Esophagus muscularis mucosa (tissue), 4 donors: ENCODE results near the gene TMEM240. TPM values are rescaled to one million over a fixed set of nuclear protein-coding genes. Genes with fewer than 3 reads are reported as not detected.

ENCODE experiments used
- DNase-seq: peaks from one replicate; pipeline ENCODE4 v3.0.0-alpha.2; 2017; ENCODE audit errors: extremely low spot score
- H3K27ac ChIP-seq, 4 donors: fragments of 200-600 bp; sonication (generic); replicated peaks in 1 of 4; 1 replicate in 3 of 4; 2 replicates in 1 of 4; pipeline ENCODE4 v1.5.1; 2016 to 2019; ENCODE audit warnings: mild to moderate bottlenecking in 1 of 4
- H3K27me3 ChIP-seq, 4 donors: fragments of 200-600 bp; sonication (generic); one replicate each; pipeline versions ENCODE4 v1.5.1 to v1.6.0; 2016 to 2019
- H3K36me3 ChIP-seq, 4 donors: fragments of 200-600 bp; sonication (generic); one replicate each; pipeline ENCODE4 v1.5.1; 2016 to 2019
- H3K4me1 ChIP-seq, 4 donors: fragments of 200-600 bp; sonication (generic); one replicate each; pipeline ENCODE4 v1.5.1; 2016 to 2019
- H3K4me3 ChIP-seq, 4 donors: fragments of 200-600 bp; sonication (generic); 1 replicate in 2 of 4; 2 replicates in 2 of 4; pipeline ENCODE4 v1.5.1; 2016 to 2019; ENCODE audit warnings: mild to moderate bottlenecking in 4 of 4, moderate library complexity in 1 of 4
- H3K9me3 ChIP-seq, 4 donors: fragments of 200-600 bp; sonication (generic); 1 replicate in 3 of 4; 2 replicates in 1 of 4; pipeline ENCODE4 v1.5.1; 2016 to 2019
- CTCF ChIP-seq, 3 experiments: fragments of 200-600 bp in 2 of 3; fragments of 450-650 bp in 1 of 3; sonication (generic) in 2 of 3; IDR thresholded peaks; one replicate each; pipeline ENCODE4 v1.5.1; 2017 to 2019; ENCODE audit warnings: antibody characterized with exemption in 3 of 3, mild to moderate bottlenecking in 2 of 3, moderate library complexity in 1 of 3
- EP300 ChIP-seq: sonication (generic); formaldehyde crosslinking; IDR thresholded peaks from one replicate; pipeline ENCODE4 v1.6.1; 2017; ENCODE audit warnings: antibody characterized with exemption
- POLR2A ChIP-seq: fragments of 450-650 bp; IDR thresholded peaks from one replicate; pipeline ENCODE4 v1.6.1; 2017; ENCODE audit warnings: antibody characterized with exemption, moderate library complexity, mild to moderate bottlenecking, low read depth
- POLR2AphosphoS5 ChIP-seq, 2 donors: sonication (generic); formaldehyde crosslinking; IDR thresholded peaks; one replicate each; pipeline ENCODE4 v1.6.1; 2017; ENCODE audit warnings: antibody characterized with exemption in 2 of 2
- WGBS: methylation state at CpG from one replicate; pipeline ENCODE4 v1.1.5; 2018; 5-methylcytosine and 5-hydroxymethylcytosine counted together
- intact Hi-C: fragments of 100-400 bp; cut with DNase I; formaldehyde crosslinking; loops from one replicate; pipeline ENCODE4 v1.15.1; 2023
- total RNA-seq, 4 donors: library from RNA; depleted of rRNA; stranded (reverse); fragments of >200 nt; gene quantifications; one replicate each; pipeline versions ENCODE4 v1.1.0 to v1.2.1, GENCODE V29; 2016

Gene TMEM240
- total RNA-seq, 4 donors from 2014 or later, result 8.7 to 22.1 (median 13.9) TPM

- TF ChIP-seq POLR2A (no peak), POLR2AphosphoS5 (IDR thresholded peaks at IDR 0.05) (peak in 1 of 2 donors; percentile 33)
- Histone ChIP-seq H3K27me3 (no peaks in the 10 kb centered on the region), H3K4me1 (peaks cover 31 to 83% (median 73%) of the 10 kb centered on the region in 4 donors), H3K36me3 (peaks cover 33 to 72% (median 40%) of the 10 kb centered on the region in 4 donors), H3K4me3 (no peak overlapping the region), H3K9me3 (no peaks in the 10 kb centered on the region), H3K27ac (peak overlapping the region in 2 of 4 donors; percentile 35 to 45)
- WGBS, result 73% methylated on average over 10 of the region's 10 CpGs
- intact Hi-C loops, result no loop called here
- no peak for DNase-seq
These were observed 27.5 kb upstream of the TMEM240 start for GRCh38 chr1:1567891-1568291.

DNA sequence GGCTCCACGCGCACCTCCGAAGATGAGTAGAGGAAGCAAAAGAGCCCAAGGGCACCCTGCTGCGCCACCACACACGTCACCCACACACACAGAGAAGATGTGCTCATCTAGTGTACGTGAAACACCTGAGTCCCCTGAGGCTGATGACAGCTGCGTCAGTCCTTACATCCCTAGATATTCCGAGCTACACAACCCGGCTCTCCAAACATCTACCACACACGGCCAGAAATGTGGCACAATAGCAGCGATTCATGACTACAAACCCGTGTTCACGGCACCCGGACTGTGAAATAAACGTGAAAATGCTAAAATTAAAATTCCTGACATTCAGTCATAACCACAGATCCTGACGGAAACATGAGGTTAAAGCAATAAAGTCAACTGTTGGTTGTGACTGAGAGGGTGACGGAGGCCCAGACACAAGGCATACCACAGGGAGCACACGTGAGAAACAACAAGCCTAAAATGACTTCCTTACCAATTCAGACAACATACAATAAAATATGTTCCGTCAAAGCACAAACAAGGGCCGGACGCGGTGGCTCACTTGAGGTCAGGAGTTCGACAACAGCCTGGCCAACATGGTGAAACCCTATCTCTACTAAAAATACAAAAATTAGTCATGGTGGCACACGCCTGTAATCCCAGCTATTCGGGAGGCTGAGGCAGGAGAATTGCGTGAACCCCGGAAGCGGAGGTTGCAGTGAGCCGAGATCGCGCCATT is 26.9 kb upstream of the TMEM240 start:
- Histone ChIP-seq H3K4me1 (peaks cover 27 to 77% (median 67%) of the 10 kb centered on the region in 4 donors), H3K9me3 (no peaks in the 10 kb centered on the region), H3K27me3 (no peaks in the 10 kb centered on the region), H3K27ac (peak overlapping the region in 3 of 4 donors; percentile 23 to 45 (median 35)), H3K36me3 (peaks cover 36 to 72% (median 44%) of the 10 kb centered on the region in 4 donors), H3K4me3 (no peak overlapping the region)
- no peak for DNase-seq
- intact Hi-C loops, result no loop called here
- WGBS, result 89% methylated on average over 31 of the region's 31 CpGs
- TF ChIP-seq POLR2A (no peak), POLR2AphosphoS5 (IDR thresholded peaks at IDR 0.05) (no peak), CTCF (IDR thresholded peaks at IDR 0.05) (no peak), EP300 (no peak)

DNA sequence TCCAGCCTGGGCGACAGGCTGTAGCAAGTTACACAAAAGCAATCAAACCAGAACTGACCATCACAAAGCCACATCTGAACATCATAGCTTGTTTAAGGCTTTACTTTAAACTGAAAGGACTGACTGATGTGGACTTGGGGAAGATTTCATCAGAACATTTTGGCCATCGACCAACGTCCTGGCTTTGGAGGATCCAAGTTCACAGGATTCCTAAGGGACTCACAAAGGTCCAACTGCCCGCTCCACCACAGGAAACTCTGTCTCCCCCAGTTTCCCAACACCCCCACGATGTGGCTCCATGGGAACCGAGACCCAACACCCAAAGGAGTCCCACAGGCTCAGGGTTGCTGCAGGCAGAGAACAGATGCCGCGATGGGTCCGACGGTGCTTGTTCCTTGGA is 24.9 kb upstream of the TMEM240 start:
- Histone ChIP-seq H3K4me3 (no peak overlapping the region), H3K9me3 (no peaks in the 10 kb centered on the region), H3K4me1 (peaks cover 23 to 58% (median 47%) of the 10 kb centered on the region in 4 donors), H3K36me3 (peaks cover 47 to 75% (median 54%) of the 10 kb centered on the region in 4 donors), H3K27ac (no peak overlapping the region), H3K27me3 (no peaks in the 10 kb centered on the region)
- intact Hi-C loops, result no loop called here
- no peak for TF ChIP-seq CTCF (IDR thresholded peaks at IDR 0.05)
- TF ChIP-seq POLR2AphosphoS5 (IDR thresholded peaks at IDR 0.05), result no peak
- no peak for TF ChIP-seq EP300
- TF ChIP-seq POLR2A, result no peak
- 84% methylated on average over 9 of the region's 10 CpGs for WGBS
- DNase-seq, result no peak

- H3K27ac ChIP-seq, result no peak overlapping the region
- intact Hi-C loops, result no loop called here
- WGBS, result 88% methylated on average over 19 of the region's 19 CpGs
- TF ChIP-seq EP300 (no peak), POLR2A (no peak), POLR2AphosphoS5 (IDR thresholded peaks at IDR 0.05) (no peak), CTCF (IDR thresholded peaks at IDR 0.05) (no peak)
- H3K9me3 ChIP-seq, result no peaks in the 10 kb centered on the region
- H3K4me1 ChIP-seq, result peaks cover 13 to 47% (median 37%) of the 10 kb centered on the region in 4 donors
- no peak for DNase-seq
- no peaks in the 10 kb centered on the region for H3K27me3 ChIP-seq
- H3K36me3 ChIP-seq, result peaks cover 51 to 74% (median 59%) of the 10 kb centered on the region in 4 donors
- no peak overlapping the region for H3K4me3 ChIP-seq
These were observed 23.8 kb upstream of the TMEM240 start for GRCh38 chr1:1564268-1564667.

DNA sequence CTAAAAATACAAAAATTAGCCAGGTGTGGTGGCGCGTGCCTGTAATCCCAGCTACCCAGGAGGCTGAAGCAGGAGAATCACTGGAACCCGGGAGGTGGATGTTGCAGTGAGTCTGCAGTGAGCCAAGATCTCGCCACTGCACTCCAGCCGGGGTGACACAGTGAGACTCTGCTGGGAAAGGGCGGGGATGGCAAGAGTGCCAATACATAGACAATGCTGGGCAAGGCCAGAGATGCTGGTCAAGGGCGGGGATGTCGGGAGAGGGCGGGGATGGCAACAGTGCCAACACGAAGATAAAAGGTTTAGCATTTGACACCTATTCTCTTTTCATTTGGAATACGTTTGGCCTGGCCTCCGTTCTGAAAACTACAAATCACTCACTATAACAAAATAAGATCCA is 23.3 kb upstream of the TMEM240 start:
- H3K27ac ChIP-seq, result no peak overlapping the region
- WGBS, result 87% methylated on average over 12 of the region's 12 CpGs
- H3K27me3 ChIP-seq, result no peaks in the 10 kb centered on the region
- no peak overlapping the region for H3K4me3 ChIP-seq
- DNase-seq, result no peak
- peaks cover 51 to 72% (median 59%) of the 10 kb centered on the region in 4 donors for H3K36me3 ChIP-seq
- peaks cover 13 to 41% (median 31%) of the 10 kb centered on the region in 4 donors for H3K4me1 ChIP-seq
- intact Hi-C loops, result no loop called here
- TF ChIP-seq CTCF (IDR thresholded peaks at IDR 0.05) (no peak), EP300 (no peak), POLR2AphosphoS5 (IDR thresholded peaks at IDR 0.05) (no peak), POLR2A (no peak)
- H3K9me3 ChIP-seq, result no peaks in the 10 kb centered on the region
